Middle frontal gyrus (tissue), 1 donor: ENCODE measurements around the gene DDX42.

ENCODE experiments used
- DNase-seq: peaks from one replicate; pipeline ENCODE4 v3.0.0-alpha.2; 2015; ENCODE audit warnings: low spot score; ENCODE audit errors: extremely low spot score

The DDX42 gene

DNA sequence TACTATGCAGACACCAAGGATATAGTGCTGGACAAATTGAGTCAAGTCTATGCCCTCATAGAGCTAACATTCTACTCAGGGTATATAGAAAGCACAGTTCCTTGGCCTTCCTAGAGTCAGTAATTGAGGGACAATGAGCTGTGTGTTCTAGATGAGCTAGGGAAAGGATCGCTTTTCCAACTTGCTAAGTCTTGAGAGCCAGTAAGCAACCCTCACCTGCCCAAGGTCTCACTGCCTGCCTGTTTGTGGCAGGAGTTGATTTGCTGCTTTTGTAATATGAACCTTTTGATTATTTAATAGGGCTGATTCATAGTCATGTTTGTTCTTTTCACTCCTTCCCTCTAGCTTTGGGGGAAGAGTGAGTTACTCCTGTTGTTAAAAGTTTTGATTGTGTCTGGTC is 6.5 kb downstream of the DDX42 start:
- DNase-seq, result no peak

DNA sequence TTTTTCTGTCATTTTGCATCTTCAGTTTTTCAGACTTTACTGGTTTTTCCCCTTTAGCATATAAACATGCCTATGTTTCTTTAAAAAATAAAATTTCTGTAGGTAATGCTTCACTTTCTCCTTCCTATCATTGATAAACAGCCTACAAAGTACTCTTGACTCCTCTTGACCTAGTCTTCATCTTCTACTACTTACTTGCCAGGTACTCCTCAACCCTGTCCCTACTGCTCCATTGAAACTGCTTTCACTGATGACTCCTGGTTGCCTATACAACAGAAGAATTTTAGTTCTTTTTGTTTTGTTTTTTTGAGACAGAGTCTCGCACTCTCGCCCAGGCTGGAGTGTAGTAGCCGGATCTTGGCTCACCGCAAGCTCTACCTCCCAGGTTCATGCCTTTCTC is 7.0 kb downstream of the DDX42 start:
- no peak for DNase-seq

DNA sequence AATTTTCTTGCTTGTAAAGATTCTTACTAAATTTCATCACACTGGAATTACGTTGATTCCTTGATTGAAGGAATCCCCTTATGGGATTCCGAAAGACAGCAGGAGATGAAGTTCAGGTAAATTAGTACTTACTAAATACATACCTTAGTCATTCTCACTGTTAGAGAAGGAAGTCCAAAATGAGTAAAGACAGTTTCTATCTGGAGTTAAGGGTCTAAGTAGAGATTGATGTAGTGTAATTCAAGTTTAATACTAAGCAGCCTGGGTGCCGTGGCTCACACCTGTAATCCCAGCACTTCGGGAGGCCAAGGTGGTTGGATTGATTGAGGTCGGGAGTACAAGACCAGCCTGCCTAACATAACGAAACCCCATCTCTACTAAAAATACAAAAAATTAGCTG is 9.6 kb downstream of the DDX42 start:
- no peak for DNase-seq

DNA sequence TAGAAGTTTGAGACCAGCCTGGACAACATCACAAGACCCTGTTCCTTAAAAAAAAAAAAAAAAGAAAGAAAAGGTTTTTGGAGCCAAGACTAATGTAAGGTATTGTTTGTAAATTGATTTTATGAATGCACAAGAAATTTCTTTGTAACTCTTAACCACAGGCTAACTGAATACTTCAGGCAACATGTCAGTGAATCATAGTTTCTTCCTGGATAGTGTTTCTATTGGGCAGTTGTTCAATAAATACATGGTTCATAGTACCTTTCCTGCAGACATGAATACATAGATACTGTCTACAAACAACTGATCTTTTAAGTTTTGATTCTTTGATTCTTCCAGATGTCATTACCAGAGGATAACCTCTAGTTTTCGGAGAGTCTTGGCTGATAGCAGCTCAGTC is 11.6 kb downstream of the DDX42 start:
- no peak for DNase-seq

DNA sequence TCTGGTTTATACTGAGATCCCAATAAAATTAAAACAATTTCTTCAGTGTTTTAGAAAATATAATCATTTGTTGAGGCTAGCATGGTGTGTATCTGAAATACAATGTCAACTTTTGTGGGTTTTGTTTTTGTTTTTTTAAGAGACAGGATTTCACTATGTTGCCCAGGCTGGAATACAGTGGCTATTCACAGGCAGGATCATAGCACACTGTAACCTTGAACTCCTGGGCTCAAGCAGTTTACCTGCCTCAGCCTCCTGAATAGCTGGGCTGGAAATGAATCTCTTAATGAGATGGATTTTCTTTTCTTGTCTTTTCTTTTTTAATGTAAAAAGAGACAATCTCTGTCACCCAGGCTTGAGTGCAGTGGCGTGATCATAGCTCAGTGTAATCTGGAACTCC is 12.1 kb downstream of the DDX42 start:
- DNase-seq, result no peak

DNA sequence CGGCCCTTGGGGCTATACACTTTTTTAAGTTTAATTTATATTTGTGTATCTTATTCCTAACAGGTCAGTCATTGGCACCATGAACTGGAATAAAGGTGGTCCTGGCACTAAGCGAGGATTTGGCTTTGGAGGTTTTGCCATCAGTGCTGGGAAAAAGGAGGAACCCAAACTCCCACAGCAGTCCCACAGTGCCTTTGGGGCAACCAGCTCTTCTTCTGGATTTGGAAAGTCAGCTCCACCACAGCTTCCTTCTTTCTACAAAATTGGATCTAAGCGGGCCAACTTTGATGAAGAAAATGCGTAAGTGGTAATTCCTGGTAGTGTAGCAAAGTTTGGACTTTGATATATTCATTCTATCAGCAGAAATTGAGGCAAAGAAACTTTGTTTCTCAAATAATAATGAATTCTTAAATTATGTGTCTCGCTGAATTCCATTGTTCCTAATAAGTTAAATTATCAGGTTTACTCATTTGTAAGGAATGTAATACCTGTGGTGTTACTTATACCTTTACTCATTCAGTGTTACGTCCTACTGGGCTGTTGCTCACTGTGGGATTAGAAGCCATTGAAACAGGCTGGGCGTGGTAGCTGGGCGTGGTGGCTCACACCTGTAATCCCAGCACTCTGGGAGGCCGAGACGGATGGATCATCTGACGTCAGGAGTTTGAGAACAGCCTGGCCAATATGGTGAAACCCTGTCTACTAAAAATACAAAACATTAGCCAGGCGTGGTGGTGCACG is 13.2 kb downstream of the DDX42 start:
- no peak for DNase-seq

DNA sequence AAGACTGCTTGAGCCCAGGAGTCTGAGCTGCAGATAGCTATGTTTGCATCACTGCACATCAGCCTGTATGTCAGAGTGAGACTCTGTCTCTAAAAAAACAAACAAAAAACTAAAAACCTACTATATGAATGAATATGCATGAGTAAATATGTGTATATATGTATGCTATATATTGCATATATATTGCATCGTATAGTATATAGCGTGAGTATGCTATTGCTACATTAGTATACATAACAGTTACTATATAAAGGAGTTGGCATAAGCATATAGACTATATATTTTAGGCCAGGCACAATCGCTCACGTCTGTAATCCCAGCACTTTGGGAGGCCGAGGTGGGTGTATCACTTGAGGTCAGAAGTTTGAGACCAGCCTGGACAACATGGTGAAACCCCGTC is 16.1 kb downstream of the DDX42 start:
- no peak for DNase-seq

DNA sequence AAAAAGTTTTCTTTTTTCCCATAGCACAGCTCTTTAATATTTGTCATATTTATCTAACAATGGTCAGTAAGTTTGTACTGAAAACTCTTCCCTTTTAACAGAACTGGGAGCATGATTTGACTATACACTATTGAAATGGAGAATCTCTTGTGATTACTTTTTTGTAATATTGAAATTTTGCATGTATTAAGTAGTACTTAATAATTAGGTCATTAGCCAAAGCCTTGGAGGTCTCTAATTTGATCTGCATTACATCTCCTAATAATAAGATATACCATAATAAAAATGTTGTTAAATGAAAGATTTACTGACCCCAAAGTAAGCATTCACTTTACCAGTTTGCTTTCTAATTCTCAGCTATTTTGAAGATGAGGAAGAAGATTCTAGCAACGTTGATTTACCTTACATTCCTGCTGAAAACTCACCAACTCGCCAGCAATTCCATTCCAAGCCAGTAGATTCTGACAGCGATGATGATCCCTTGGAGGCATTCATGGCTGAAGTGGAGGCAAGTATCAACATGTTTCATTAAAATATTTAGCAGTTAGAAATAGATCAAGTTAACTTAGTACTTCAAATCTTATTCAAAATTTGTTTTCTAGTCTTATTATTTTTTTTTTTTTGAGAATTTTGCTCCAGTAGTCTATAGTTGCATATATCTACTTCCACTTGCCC is 18.2 kb downstream of the DDX42 start:
- no peak for DNase-seq

DNA sequence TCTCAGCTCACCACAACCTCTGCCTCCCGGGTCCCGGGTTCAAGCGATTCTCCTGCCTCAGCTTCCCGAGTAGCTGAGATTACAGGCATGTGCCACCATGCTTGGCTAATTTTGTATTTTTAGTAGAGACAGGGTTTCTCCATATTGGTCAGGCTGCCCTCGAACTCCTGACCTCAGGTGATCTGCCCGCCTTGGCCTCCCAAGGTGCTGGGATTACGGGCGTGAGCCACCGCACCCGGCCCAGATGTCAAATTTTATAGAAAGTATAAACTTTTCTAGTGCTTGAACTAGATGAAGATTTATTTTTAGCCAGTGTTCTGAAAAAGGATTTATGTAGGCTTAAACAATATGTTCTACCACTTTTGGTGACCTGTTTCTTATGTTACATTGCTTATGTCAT is 22.4 kb downstream of the DDX42 start:
- DNase-seq, result peak; percentile 13

DNA sequence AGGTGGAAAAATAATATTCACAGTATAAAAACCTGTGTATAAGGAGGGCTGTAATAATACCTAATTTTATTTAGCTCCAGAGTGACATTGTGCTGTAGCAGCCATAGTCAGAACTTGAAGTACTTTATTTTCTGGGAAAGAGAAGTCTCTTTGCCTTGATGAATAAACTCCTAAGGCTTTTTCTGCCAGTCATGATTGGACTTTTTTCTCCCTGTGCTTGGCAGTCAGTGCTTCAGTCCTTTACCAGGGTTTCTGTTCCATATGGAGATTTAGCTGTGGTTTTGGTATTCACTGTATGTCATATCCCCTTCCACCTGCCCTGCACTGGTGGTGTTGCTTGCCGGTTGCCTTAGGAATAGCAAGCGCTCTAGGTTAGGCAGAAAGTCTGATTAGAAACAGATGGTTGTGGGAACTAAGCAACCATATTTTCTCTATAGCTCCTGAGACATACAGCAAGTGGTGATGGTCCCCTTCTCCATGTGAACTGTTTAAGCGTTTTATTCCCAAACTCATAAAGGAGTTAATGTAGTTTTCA is 24.7 kb downstream of the DDX42 start:
- DNase-seq, result no peak

DNA sequence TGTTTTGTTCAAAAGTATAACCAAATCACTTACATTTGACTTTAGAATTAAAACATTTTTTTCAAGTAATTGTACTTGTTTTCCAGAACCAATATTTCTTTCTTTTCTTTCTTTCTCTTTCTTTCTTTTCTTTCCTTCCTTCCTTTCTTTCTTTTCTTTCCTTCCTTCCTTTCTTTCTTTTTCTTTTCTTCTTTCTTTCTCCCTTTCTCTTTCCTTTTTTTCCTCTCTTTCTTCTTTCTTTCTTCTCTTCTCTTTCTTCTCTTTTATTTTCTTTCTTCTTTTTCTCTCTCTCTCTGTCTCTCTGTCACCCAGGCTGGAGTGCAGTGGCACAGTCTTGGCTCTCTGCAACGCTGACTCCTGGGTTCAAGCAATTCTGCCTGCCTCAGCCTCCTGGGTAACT is 26.8 kb downstream of the DDX42 start:
- DNase-seq, result no peak

DNA sequence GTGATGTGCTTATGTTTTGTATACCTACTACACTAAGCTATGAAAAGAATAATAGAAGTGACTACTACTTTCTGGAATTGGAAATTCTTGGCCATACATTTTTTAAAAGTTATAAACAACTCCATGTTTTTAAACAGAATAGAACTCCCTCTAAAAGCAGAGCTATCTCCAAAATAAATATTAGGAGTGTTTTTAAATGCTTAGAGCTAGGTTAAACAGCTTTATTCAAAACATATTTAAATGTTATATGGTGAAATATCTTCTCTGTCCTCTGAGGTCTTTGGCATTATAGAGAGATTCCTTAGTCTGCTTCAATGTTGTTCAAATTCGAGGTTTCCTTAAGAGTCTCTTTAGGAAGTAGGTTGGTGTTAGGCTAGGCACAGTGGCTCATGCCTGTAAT is 30.4 kb downstream of the DDX42 start:
- DNase-seq, result no peak

DNA sequence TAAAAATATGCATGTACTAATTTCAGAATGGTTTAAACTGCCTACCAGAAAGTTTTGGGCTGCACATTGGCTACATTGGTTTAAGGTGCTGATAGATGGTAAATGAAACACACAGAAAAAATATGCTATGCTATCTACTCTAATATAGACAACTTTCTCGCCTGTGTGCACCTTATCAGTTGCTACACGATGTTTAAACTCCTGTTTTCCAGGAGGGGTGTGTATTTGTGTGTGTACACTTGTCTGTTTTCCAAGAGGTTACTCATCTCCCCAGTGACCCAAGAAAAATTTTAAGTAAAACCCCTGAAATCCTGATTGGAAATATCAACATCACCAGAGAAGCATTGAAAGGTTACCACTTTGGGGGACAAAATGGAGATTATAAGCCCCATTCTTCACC is 31.6 kb downstream of the DDX42 start:
- no peak for DNase-seq

DNA sequence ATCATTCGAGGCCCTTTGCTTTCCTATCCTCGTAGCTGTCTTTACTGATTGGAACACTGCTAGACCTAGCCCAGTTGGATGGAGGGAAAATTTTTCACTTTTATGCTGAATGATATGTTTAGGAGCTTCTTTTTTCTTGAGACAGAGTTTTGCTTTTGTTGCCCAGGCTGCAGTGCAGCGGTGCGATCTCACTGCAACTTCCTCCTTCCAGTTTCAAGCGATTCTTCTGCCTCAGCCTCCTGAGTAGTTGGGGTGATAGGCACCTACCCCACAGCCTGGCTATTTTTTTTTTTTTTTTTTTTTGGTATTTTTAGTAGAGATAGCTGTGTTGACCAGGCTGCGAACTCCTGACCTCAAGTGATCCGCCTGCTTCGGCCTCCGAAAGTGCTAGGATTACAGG is 36.0 kb downstream of the DDX42 start:
- DNase-seq, result no peak

DNA sequence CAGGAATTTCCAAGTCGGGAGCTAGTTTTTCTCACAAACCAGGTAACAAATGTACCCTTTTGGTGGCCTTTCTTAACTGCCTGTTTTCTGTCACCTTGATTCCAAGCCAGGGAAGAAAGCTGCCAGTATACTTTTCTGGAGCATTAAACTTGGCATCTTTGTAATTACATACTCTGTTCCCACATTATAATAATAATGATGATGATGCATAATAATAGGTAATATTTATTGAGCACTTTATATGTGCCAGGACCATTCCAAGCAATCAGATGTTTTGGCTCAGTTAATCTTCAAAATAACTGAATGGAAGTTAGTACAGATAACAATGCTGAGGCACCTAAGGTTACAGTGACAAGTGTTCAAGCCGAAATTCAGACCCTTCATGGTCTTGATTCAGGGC is 42.2 kb downstream of the DDX42 start:
- DNase-seq, result no peak

DNA sequence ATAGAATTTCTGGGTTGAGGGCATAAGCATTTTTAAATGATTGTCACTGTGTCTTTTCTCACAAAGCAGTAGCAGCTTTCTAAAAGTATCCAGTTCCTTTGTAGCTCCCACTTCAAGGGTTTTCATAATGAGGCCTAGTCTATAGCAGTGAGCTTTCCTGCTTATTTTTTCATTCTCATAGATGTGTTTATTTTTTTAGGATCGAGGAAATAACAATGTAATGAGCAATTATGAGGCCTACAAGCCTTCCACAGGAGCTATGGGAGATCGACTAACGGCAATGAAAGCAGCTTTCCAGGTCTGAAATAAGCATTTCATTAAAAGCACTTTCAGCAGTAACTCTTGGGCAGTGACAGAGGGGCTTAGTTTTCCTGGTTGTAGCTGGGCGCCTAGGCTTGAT is 42.7 kb downstream of the DDX42 start:
- DNase-seq, result no peak

DNA sequence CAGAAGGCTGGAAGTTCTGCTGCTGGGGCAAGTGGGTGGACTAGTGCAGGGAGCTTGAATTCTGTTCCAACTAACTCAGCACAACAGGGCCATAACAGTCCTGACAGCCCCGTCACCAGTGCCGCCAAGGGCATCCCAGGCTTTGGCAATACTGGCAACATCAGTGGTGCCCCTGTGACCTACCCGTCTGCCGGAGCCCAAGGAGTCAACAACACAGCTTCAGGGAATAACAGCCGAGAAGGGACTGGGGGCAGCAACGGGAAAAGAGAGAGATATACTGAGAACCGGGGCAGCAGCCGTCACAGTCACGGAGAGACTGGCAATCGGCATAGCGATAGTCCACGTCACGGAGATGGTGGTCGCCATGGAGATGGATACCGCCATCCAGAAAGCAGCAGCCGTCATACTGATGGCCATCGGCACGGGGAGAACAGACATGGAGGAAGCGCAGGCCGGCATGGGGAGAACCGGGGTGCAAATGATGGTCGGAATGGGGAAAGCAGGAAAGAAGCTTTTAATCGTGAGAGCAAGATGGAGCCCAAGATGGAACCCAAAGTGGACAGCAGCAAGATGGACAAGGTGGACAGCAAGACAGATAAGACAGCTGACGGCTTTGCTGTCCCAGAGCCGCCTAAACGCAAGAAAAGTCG is 43.9 kb downstream of the DDX42 start:
- no peak for DNase-seq

DNA sequence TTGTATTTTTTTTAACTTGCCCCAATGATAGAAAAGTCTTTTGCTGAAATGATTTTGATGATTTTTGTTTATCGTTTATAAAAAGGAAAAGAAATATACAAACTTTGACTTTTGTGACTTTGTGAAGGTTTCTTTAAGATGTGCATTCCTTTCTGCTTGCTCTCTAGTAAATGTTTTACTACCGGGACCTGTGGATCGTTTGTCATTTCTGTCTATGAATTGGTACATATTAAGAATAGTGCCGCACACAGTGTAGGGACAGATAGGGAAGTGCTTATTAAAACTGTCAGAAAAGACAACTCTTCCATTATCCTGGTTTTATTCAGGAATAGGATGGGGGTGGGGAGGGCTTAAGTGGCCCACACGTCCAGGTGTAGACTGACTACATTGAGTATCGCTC is 45.2 kb downstream of the DDX42 start:
- no peak for DNase-seq

DNA sequence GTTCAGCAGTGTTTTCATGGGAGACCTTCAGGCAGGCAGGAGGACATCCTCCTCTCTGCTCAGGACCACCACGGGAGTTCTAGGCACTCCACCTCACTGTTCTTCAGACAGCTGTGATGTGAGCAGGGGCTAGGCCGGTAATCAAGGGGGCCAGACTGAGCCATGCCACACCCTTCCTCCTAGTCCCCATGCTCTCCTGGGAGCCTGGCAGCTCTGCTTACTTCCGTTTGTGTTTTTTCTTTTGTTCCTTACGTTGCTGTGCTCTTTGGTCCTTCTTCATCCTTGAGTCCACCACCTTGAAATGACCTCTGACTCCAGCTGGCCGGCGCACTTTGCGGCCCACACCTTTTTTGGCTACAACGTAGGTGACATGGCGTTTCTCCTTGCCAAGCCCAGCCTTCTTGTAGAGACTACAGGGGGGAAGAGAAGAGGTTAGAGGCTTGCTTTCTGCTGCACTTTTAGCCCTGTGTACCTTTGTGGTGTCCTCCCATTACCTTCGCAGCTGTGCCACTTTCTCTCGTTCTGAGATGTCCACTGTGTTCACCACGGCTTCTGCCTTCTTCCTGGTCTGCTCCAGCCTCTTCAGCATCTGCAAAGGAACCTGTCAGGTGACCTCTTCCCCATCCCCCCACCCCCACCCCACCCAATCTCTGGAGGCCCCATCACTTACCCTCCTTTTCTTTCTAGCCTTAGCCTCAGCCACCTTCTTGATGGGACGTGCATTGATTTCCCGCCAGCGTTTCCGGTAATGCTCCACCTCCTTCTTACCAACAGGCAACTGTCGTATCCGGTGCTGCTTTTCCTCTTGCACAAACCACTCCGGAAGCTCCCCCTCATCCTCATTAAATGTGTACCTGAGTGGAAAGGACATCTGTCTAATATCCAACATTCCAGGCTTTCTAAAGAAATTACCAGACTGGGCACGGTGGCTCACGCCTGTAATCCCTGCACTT is 45.9 kb downstream of the DDX42 start:
- DNase-seq, result no peak

DNA sequence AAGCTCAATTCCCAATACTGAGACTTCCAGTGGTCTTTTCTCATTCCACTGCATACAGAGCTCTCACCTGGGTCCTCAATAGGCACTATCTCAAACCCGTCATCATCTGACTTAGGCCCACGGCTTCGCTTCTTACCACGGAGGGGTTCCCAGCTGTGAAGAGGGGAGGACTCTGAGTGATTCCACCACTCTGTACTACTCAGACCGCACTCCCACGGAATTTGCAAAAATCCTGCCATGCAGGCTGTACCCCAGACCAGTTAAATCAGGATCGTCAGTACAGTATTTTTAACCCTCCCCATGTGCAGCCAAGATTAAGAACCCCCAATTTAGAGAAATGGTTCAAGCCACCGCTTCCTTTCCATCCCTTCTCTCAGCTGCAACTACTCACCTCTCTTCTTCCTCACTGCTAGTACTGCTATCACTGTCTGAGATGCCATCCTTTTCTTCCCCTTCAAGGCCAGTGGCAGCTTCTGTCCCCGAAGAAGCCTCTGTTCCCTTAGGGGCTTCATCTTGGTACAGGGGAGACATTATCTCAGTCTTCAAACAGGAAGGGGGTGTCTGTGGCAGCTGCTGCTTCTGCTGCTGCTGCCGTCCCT is 47.1 kb downstream of the DDX42 start:
- DNase-seq, result no peak

DNA sequence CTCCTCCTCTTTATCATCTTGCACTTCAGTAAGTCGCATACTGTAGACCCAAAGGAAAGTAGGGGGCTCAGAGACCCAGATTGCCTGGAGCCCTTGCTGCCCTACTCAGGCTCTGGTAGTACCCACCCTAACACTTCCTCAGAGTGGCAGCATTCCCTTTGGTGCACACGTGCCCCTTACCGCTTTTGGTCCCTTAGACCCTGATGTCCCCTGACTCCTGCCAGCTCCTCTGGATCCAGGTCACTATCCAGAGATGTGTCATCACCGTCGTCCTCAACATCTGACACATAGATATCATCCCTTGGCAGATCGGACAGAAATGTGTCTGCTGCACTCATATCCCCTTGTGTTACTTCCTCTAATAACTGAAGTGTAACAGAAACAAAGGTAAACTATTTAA is 47.8 kb downstream of the DDX42 start:
- DNase-seq, result no peak
